Left lung (tissue), 10 donors: Measurements from ENCODE around the gene ZNF436. TPM values are rescaled to one million over a fixed set of nuclear protein-coding genes. Genes with fewer than 3 reads are reported as not detected.
"Not testable (repeated sequence)": the region's sequence is repeated elsewhere in the genome, so short reads cannot be mapped to it uniquely, and the experiment has no call there.

Source experiments
- ATAC-seq: fragments of 200-7000 bp; cut with Tn5 transposase; one replicate; pipeline ENCODE4 v1.9.1; 2020; ENCODE audit warnings: moderate library complexity
- DNase-seq, 4 donors: peaks; one replicate each; pipeline ENCODE4 v3.0.0-alpha.2; 2013 to 2020
- H3K27ac ChIP-seq, 2 donors: fragments of 200-600 bp; sonication (generic) in 1 of 2; one replicate each; pipeline versions ENCODE4 v1.5.0 to v1.8.0; 2020 to 2021
- H3K27me3 ChIP-seq, 2 donors: fragments of 200-600 bp; sonication (generic) in 1 of 2; one replicate each; pipeline versions ENCODE4 v1.5.0 to v1.8.0; 2020 to 2021
- H3K36me3 ChIP-seq, 2 donors: fragments of 200-600 bp; sonication (generic) in 1 of 2; one replicate each; pipeline versions ENCODE4 v1.5.0 to v1.8.0; 2020 to 2021
- H3K4me1 ChIP-seq, 2 donors: fragments of 200-600 bp; one replicate each; pipeline ENCODE4 v1.8.0; 2021
- H3K4me3 ChIP-seq, 2 donors: fragments of 200-600 bp; sonication (generic) in 1 of 2; one replicate each; pipeline versions ENCODE4 v1.5.0 to v1.8.0; 2020 to 2021; ENCODE audit warnings: mild to moderate bottlenecking in 1 of 2
- H3K9me3 ChIP-seq, 2 donors: fragments of 200-600 bp; sonication (generic) in 1 of 2; one replicate each; pipeline versions ENCODE4 v1.5.0 to v1.8.0; 2020 to 2021
- intact Hi-C, 2 donors: fragments of 100-400 bp; cut with DNase I; formaldehyde crosslinking; loops; one replicate each; pipeline versions ENCODE4 v1.11.2 to v1.14.2; 2022
- polyA plus RNA-seq, 6 donors: library from polyadenylated mRNA; unstranded; fragments of 120-200 nt; gene quantifications; one replicate each; pipeline ENCODE4 v1.2.1, GENCODE V29; 2013; ENCODE audit not compliant: insufficient read length in 6 of 6
- total RNA-seq, 2 donors: library from RNA; stranded (reverse); fragmentation: NEBNext Ultra II Directional; extraction: Animal tissue kit (Norgen Biotek cat#: 25700); gene quantifications; one replicate each; pipeline ENCODE4 v1.2.1, GENCODE V29; 2021
- TF ChIP-seq, protein P1 (sequence below), 2 donors: fragments of 200-600 bp; sonication (generic) in 1 of 2; IDR thresholded peaks; one replicate each; pipeline versions ENCODE4 v1.5.0 to v1.8.0; 2021; ENCODE audit warnings: antibody characterized with exemption in 2 of 2
- donor health status: DM: no; HTN: yes; CAD: no.
- donor health status: DM: no; HTN: no; CAD: no.

The ZNF436 gene
- total and polyA plus RNA-seq, 8 donors, result 9.2 to 38.8 (median 32.7) TPM

DNA sequence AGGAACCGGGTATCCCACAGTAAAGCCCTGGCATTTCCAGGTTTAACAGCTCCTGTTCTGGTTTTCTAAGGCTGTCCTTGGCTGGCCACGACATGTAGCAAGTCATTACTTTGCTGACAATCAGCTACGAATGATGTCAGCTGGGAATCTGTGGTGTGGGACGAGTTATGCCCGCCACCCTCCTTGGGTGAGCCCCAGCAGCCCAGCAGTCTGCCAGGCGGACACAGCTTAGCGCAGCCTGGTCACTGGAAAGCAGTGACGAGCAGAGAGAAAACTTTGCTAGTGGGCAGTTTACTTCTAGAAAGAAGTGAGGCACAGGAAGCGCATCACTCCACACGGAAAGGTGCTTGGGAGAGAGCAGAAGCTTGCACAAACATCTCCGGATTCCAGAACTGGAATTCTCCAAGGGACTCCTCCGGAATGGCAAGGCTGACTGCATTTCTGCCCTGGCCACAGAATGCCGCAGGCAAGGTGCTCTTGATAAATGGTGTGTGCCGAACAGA lies 15.5 kb upstream of the ZNF436 start:
- DNase-seq, result no peak
- Histone ChIP-seq H3K4me3 (no peak overlapping the region), H3K27ac (peak overlapping the region in 1 of 2 donors; percentile 23), H3K9me3 (no peaks in the 10 kb centered on the region), H3K36me3 (no peaks in the 10 kb centered on the region), H3K4me1 (peaks cover 4 to 10% of the 10 kb centered on the region in 2 donors), H3K27me3 (no peaks in the 10 kb centered on the region)
- TF ChIP-seq, protein P1, sequence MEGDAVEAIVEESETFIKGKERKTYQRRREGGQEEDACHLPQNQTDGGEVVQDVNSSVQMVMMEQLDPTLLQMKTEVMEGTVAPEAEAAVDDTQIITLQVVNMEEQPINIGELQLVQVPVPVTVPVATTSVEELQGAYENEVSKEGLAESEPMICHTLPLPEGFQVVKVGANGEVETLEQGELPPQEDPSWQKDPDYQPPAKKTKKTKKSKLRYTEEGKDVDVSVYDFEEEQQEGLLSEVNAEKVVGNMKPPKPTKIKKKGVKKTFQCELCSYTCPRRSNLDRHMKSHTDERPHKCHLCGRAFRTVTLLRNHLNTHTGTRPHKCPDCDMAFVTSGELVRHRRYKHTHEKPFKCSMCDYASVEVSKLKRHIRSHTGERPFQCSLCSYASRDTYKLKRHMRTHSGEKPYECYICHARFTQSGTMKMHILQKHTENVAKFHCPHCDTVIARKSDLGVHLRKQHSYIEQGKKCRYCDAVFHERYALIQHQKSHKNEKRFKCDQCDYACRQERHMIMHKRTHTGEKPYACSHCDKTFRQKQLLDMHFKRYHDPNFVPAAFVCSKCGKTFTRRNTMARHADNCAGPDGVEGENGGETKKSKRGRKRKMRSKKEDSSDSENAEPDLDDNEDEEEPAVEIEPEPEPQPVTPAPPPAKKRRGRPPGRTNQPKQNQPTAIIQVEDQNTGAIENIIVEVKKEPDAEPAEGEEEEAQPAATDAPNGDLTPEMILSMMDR (IDR thresholded peaks at IDR 0.05), result no peak
- no peak for ATAC-seq
- intact Hi-C loops, result no loop called here

DNA sequence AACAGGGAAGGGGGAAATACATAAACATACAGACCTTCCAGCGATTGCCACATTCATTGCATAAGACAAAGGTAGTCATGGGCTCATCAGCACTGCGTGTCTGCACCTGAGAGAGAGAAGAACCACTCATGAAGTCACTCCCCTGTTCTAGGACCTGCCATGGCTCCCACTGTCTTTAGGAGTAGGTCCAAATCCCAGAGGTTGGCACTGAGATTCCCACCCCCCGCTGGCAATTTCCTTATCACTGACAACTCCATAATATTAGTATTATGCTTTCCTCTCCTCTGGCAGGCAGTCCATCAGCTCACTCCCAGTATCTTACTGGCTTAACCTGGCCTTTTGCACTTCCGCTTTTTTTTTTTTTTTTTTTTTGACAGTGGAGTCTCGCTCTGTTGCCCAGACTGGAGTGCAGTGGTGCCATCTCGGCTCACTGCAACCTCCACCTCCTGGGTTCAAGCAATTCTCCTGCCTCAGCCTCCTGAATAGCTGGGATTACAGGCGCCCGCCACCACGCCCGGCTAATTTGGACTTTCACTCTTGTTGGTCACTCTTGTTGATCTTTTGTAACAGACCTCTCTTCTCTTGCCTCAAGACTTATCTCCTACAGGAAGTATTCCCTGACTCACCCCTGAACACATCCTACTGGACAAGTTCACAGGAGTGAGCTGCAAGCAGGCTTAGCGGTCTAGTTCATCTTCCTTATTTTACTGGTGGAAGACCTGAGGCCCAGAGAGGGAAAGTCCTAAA lies 14.8 kb upstream of the ZNF436 start:
- intact Hi-C loops, result no loop called here
- Histone ChIP-seq H3K4me3 (no peak overlapping the region), H3K9me3 (no peaks in the 10 kb centered on the region), H3K27me3 (no peaks in the 10 kb centered on the region), H3K36me3 (no peaks in the 10 kb centered on the region), H3K27ac (peak overlapping the region; percentile 18 to 37), H3K4me1 (peaks cover 4 to 10% of the 10 kb centered on the region in 2 donors)
- TF ChIP-seq, protein P1 (IDR thresholded peaks at IDR 0.05), result no peak
- DNase-seq, result no peak
- ATAC-seq, result no peak

GRCh38 chr1:23383577-23384311 lies 14.1 kb upstream of the ZNF436 start:
- TF ChIP-seq, protein P1 (IDR thresholded peaks at IDR 0.05), result no peak
- intact Hi-C loops, result no loop called here
- ATAC-seq, result no peak
- Histone ChIP-seq H3K36me3 (no peaks in the 10 kb centered on the region), H3K27me3 (no peaks in the 10 kb centered on the region), H3K9me3 (no peaks in the 10 kb centered on the region), H3K27ac (peak overlapping the region; percentile 18 to 37), H3K4me1 (peaks cover 4 to 15% of the 10 kb centered on the region in 2 donors), H3K4me3 (no peak overlapping the region)
- DNase-seq, result no peak

DNA sequence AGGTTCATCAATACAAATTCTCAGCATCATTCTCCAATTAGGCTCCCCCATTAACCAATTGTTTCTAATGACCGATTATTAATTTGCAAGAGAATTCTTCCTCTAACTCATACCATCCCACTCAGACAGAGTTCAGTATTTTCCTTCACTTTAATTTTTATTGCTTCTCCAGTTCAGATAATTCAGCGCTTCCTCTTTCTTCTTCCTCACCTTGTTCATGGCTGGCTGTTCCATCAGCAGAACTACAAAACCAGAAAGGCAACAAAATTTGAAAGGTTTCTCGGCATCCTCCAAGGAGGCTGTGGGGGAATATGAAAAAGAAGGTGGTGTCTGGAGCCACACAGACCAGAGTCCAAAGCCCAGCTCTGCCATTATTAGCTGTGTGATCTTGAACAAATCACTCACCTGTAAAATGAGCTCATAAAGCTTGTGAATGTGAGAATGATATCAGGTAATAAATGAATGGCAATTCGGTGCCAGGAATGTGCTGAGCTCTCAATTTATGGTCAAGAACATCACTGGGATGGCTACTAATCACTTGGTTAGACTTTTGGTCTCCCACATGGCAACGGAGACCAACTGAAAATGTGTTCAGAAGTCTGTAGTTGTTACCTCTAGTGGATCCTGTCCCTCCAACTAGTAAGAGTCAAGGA lies 11.7 kb upstream of the ZNF436 start:
- Histone ChIP-seq H3K4me3 (no peak overlapping the region), H3K4me1 (peaks cover 8 to 28% of the 10 kb centered on the region in 2 donors), H3K27me3 (no peaks in the 10 kb centered on the region), H3K36me3 (no peaks in the 10 kb centered on the region), H3K27ac (no peak overlapping the region), H3K9me3 (no peaks in the 10 kb centered on the region)
- intact Hi-C loops, result no loop called here
- TF ChIP-seq, protein P1 (IDR thresholded peaks at IDR 0.05), result no peak
- DNase-seq (no peak), ATAC-seq (no peak)

DNA sequence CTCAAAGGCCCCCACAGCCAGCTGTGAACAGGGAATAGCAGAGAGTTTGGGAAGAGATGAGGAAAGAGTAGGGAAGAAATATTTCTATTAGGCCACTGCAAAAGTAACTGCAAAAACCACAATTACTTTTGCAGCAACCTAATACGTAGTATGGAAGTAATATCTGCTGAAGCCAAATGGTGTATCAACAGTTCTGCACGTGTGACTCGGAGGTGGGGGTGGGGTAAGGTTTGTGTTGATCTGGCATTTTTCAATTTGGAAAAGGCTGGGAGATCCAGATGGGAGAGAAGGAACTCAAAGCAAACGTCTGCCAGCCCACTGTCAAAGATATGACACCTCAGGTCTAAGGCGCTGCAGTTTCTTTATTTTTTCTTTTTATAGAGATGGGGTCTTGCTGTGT lies 11.1 kb upstream of the ZNF436 start:
- H3K27ac ChIP-seq, result no peak overlapping the region
- H3K27me3 ChIP-seq, result no peaks in the 10 kb centered on the region
- DNase-seq (no peak), ATAC-seq (no peak)
- no peaks in the 10 kb centered on the region for H3K9me3 ChIP-seq
- TF ChIP-seq, protein P1 (IDR thresholded peaks at IDR 0.05), result no peak
- H3K4me1 ChIP-seq, result peaks cover 8 to 28% of the 10 kb centered on the region in 2 donors
- intact Hi-C loops, result no loop called here
- H3K36me3 ChIP-seq, result no peaks in the 10 kb centered on the region
- H3K4me3 ChIP-seq, result no peak overlapping the region

GRCh38 chr1:23380236-23380635 lies 10.6 kb upstream of the ZNF436 start:
- intact Hi-C loops, H3K36me3 ChIP-seq, H3K9me3 ChIP-seq, H3K27me3 ChIP-seq, ATAC-seq, H3K27ac ChIP-seq, DNase-seq, H3K4me3 ChIP-seq: not testable (repeated sequence)
- H3K4me1 ChIP-seq, result peaks cover 8 to 27% of the 10 kb centered on the region in 2 donors
